Measurements from ENCODE around the gene CD5L. TPM values are rescaled to one million over a fixed set of nuclear protein-coding genes. Genes with fewer than 3 reads are reported as not detected.

The CD5L gene
- total RNA-seq, 1 experiment from 2014 or later, result not detected

DNA sequence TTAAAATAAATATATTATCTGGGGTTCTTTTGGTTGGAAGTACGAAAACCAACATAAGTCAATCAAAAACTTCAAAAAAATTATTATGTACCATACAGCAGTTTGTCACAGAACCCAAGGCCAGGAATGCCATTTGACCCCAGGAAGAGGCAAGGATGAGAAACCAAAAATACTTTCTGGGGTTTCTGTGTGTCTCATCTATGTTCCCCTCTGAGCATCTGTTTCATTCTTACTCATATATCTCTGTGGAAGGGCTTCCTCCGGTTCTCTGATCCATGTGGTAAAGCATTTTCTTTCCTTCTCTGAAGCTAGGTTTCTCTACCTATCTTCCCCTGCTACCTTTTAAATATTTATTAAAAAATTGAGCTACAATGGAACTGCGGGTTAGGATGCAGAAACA is 11.9 kb downstream of the CD5L start:
- Histone ChIP-seq H3K4me2 (ENCODE audit: low read length) (no peak overlapping the region), H3K27me3 (ENCODE audit: insufficient read depth, low read length) (peaks cover 51% of the 10 kb centered on the region), H2AFZ (ENCODE audit: low read depth, low read length, poor library complexity, severe bottlenecking) (no peak overlapping the region), H3K27ac (ENCODE audit: low read depth, low read length) (no peak overlapping the region), H3K36me3 (ENCODE audit: control insufficient read depth in 1 of 2, insufficient read depth in 2 of 2, low read length in 2 of 2) (no peaks in the 10 kb centered on the region), H3K79me2 (ENCODE audit: insufficient read depth, low read length) (no peaks in the 10 kb centered on the region), H4K20me1 (ENCODE audit: insufficient read depth) (no peaks in the 10 kb centered on the region), H3K4me1 (ENCODE audit: control insufficient read depth in 1 of 2, insufficient read depth in 2 of 2, low read length in 2 of 2) (no peaks in the 10 kb centered on the region), H3K9me2 (ENCODE audit: insufficient read depth) (no peaks in the 10 kb centered on the region), H3K4me3 (replicated peaks in 1 of 2; ENCODE audit: low read depth in 1 of 2, low read length in 2 of 2) (no peak overlapping the region), H3K9ac (ENCODE audit: low read length) (no peak overlapping the region), H3K9me3 (ENCODE audit: control insufficient read depth in 1 of 2, insufficient read depth in 1 of 2, low read depth in 1 of 2, low read length in 2 of 2) (no peaks in the 10 kb centered on the region)
- TF ChIP-seq, protein P1, sequence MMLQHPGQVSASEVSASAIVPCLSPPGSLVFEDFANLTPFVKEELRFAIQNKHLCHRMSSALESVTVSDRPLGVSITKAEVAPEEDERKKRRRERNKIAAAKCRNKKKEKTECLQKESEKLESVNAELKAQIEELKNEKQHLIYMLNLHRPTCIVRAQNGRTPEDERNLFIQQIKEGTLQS (IDR thresholded peaks at IDR 0.05), result no peak
- TF ChIP-seq EGR1 (IDR thresholded peaks at IDR 0.05; ENCODE audit: low read depth) (no peak), ELF1 (IDR thresholded peaks at IDR 0.05; ENCODE audit: borderline replicate concordance, low read depth) (no peak), ZNF274 (IDR thresholded peaks at IDR 0.05; ENCODE audit: low read depth, low read length) (no peak), EZH2 (IDR thresholded peaks at IDR 0.05) (no peak), SRF (IDR thresholded peaks at IDR 0.05; ENCODE audit: low read depth) (no peak)
- TF ChIP-seq, protein P2, sequence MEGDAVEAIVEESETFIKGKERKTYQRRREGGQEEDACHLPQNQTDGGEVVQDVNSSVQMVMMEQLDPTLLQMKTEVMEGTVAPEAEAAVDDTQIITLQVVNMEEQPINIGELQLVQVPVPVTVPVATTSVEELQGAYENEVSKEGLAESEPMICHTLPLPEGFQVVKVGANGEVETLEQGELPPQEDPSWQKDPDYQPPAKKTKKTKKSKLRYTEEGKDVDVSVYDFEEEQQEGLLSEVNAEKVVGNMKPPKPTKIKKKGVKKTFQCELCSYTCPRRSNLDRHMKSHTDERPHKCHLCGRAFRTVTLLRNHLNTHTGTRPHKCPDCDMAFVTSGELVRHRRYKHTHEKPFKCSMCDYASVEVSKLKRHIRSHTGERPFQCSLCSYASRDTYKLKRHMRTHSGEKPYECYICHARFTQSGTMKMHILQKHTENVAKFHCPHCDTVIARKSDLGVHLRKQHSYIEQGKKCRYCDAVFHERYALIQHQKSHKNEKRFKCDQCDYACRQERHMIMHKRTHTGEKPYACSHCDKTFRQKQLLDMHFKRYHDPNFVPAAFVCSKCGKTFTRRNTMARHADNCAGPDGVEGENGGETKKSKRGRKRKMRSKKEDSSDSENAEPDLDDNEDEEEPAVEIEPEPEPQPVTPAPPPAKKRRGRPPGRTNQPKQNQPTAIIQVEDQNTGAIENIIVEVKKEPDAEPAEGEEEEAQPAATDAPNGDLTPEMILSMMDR (IDR thresholded peaks at IDR 0.05 in 2 of 3, conservative IDR thresholded peaks at IDR 0.05 in 1 of 3; ENCODE audit: borderline replicate concordance in 1 of 3, insufficient read depth in 1 of 3, low read depth in 2 of 3, low read length in 2 of 3), result no peak
- ChIA-PET RAD21 (ENCODE audit: low non-redundant PET in 1 of 2, low total read pairs in 2 of 2, uncharacterized antibody in 2 of 2, unreplicated experiment in 2 of 2) (no interaction called here), POLR2A (no interaction called here), CTCF (no interaction called here)
- no TSS peak for BruUV-seq (replicated peaks)
- intact Hi-C loops (cut with micrococcal nuclease), result no loop called here
- DNase-seq (ENCODE audit: low read depth, low spot score), result no peak
- ATAC-seq, result no peak

DNA sequence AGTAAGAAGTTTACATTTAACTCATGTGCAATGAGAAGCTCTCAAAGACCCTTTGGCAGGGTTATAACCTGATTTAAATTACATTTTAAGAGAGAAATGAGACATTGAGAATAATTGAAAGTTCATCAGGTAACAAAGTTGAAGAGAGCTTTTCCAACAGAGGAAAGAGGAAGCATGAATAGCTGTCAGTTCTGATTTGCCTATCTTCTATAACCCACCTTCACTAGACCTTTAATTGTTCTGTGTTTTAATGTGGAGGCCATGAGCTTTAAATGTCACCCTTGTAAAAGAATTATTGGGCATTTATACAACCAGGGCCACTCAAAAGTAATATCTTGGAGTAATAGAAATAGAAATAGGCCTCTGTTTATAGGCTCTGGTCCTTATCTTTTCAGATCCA is 12.4 kb downstream of the CD5L start:
- ChIA-PET POLR2A (no interaction called here), RAD21 (ENCODE audit: low non-redundant PET in 1 of 2, low total read pairs in 2 of 2, uncharacterized antibody in 2 of 2, unreplicated experiment in 2 of 2) (no interaction called here), CTCF (no interaction called here)
- Histone ChIP-seq H3K36me3 (ENCODE audit: control insufficient read depth in 1 of 2, insufficient read depth in 2 of 2, low read length in 2 of 2) (no peaks in the 10 kb centered on the region), H3K9me3 (ENCODE audit: control insufficient read depth in 1 of 2, insufficient read depth in 1 of 2, low read depth in 1 of 2, low read length in 2 of 2) (no peaks in the 10 kb centered on the region), H3K4me2 (ENCODE audit: low read length) (no peak overlapping the region), H3K4me3 (replicated peaks in 1 of 2; ENCODE audit: low read depth in 1 of 2, low read length in 2 of 2) (no peak overlapping the region), H3K79me2 (ENCODE audit: insufficient read depth, low read length) (no peaks in the 10 kb centered on the region), H3K27me3 (ENCODE audit: insufficient read depth, low read length) (peaks cover 46% of the 10 kb centered on the region), H3K9ac (ENCODE audit: low read length) (no peak overlapping the region), H3K9me2 (ENCODE audit: insufficient read depth) (no peaks in the 10 kb centered on the region), H3K4me1 (ENCODE audit: control insufficient read depth in 1 of 2, insufficient read depth in 2 of 2, low read length in 2 of 2) (no peaks in the 10 kb centered on the region), H3K27ac (ENCODE audit: low read depth, low read length) (no peak overlapping the region), H2AFZ (ENCODE audit: low read depth, low read length, poor library complexity, severe bottlenecking) (no peak overlapping the region), H4K20me1 (ENCODE audit: insufficient read depth) (no peaks in the 10 kb centered on the region)
- DNase-seq (ENCODE audit: low read depth, low spot score) (no peak), ATAC-seq (no peak)
- intact Hi-C loops (cut with micrococcal nuclease), result no loop called here
- no TSS peak for BruUV-seq (replicated peaks)
- TF ChIP-seq, protein P2 (IDR thresholded peaks at IDR 0.05 in 2 of 3, conservative IDR thresholded peaks at IDR 0.05 in 1 of 3; ENCODE audit: borderline replicate concordance in 1 of 3, insufficient read depth in 1 of 3, low read depth in 2 of 3, low read length in 2 of 3), result no peak
- TF ChIP-seq ELF1 (IDR thresholded peaks at IDR 0.05; ENCODE audit: borderline replicate concordance, low read depth) (no peak), EGR1 (IDR thresholded peaks at IDR 0.05; ENCODE audit: low read depth) (no peak), CBX3 (IDR thresholded peaks at IDR 0.05; ENCODE audit: low read depth) (no peak), TCF7L2 (IDR thresholded peaks at IDR 0.05; ENCODE audit: borderline replicate concordance, extremely low read depth, insufficient read depth, insufficient read length) (no peak), FOSL1 (IDR thresholded peaks at IDR 0.05; ENCODE audit: low read depth) (no peak), EZH2 (IDR thresholded peaks at IDR 0.05) (no peak), CEBPB (IDR thresholded peaks at IDR 0.05; ENCODE audit: low read depth) (no peak), ZFX (IDR thresholded peaks at IDR 0.05) (no peak)
- TF ChIP-seq, protein P3, sequence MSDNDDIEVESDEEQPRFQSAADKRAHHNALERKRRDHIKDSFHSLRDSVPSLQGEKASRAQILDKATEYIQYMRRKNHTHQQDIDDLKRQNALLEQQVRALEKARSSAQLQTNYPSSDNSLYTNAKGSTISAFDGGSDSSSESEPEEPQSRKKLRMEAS (IDR thresholded peaks at IDR 0.05), result no peak
- TF ChIP-seq, protein P4, sequence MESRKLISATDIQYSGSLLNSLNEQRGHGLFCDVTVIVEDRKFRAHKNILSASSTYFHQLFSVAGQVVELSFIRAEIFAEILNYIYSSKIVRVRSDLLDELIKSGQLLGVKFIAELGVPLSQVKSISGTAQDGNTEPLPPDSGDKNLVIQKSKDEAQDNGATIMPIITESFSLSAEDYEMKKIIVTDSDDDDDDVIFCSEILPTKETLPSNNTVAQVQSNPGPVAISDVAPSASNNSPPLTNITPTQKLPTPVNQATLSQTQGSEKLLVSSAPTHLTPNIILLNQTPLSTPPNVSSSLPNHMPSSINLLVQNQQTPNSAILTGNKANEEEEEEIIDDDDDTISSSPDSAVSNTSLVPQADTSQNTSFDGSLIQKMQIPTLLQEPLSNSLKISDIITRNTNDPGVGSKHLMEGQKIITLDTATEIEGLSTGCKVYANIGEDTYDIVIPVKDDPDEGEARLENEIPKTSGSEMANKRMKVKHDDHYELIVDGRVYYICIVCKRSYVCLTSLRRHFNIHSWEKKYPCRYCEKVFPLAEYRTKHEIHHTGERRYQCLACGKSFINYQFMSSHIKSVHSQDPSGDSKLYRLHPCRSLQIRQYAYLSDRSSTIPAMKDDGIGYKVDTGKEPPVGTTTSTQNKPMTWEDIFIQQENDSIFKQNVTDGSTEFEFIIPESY (IDR thresholded peaks at IDR 0.05; ENCODE audit: extremely low read depth, insufficient replicate concordance, low read length), result no peak

Measured in HCT116 (cell line).